ENCODE data around the gene KHDC4.
"Not testable (repeated sequence)": the region's sequence is repeated elsewhere in the genome, so short reads cannot be mapped to it uniquely, and the experiment has no call there.

KHDC4 gene

GRCh38 chr1:155900161-155900560 lies 34.1 kb downstream of the KHDC4 start:
- no peak for DNase-seq (ENCODE audit: low read depth)

GRCh38 chr1:155899683-155900082 lies 34.5 kb downstream of the KHDC4 start:
- DNase-seq (ENCODE audit: low read depth) = no peak

GRCh38 chr1:155898888-155899287 lies 35.3 kb downstream of the KHDC4 start:
- no peak for DNase-seq (ENCODE audit: low read depth)

GRCh38 chr1:155897746-155898145 lies 36.5 kb downstream of the KHDC4 start:
- no peak for DNase-seq (ENCODE audit: low read depth)

- not testable (repeated sequence) for DNase-seq (ENCODE audit: low read depth)
These were observed 37.7 kb downstream of the KHDC4 start for GRCh38 chr1:155896476-155896875.

- not testable (repeated sequence) for DNase-seq (ENCODE audit: low read depth)
These were observed 38.6 kb downstream of the KHDC4 start for GRCh38 chr1:155895617-155896016.

- DNase-seq (ENCODE audit: low read depth) = no peak
These were observed 40.6 kb downstream of the KHDC4 start for GRCh38 chr1:155893389-155894142.

- no peak for DNase-seq (ENCODE audit: low read depth)
These were observed 41.4 kb downstream of the KHDC4 start for GRCh38 chr1:155892796-155893195.

- no peak for DNase-seq (ENCODE audit: low read depth)
These were observed 44.0 kb downstream of the KHDC4 start for GRCh38 chr1:155890251-155890650.

- no peak for DNase-seq (ENCODE audit: low read depth)
These were observed 44.6 kb downstream of the KHDC4 start for GRCh38 chr1:155889566-155889965.

- DNase-seq (ENCODE audit: low read depth) = no peak
These were observed 45.7 kb downstream of the KHDC4 start for GRCh38 chr1:155888481-155888880.

GRCh38 chr1:155884982-155885381 lies 49.2 kb downstream of the KHDC4 start:
- no peak for DNase-seq (ENCODE audit: low read depth)

- no peak for DNase-seq (ENCODE audit: low read depth)
These were observed 49.9 kb downstream of the KHDC4 start for GRCh38 chr1:155884031-155884960.

GRCh38 chr1:155882766-155883165 lies 51.4 kb downstream of the KHDC4 start:
- DNase-seq (ENCODE audit: low read depth) = no peak

- no peak for DNase-seq (ENCODE audit: low read depth)
These were observed 52.0 kb downstream of the KHDC4 start for GRCh38 chr1:155882235-155882634.

GRCh38 chr1:155880950-155881349 lies 53.3 kb downstream of the KHDC4 start:
- DNase-seq (ENCODE audit: low read depth) = no peak

GRCh38 chr1:155880251-155880650 lies 54.0 kb downstream of the KHDC4 start:
- DNase-seq (ENCODE audit: low read depth) = no peak

- DNase-seq (ENCODE audit: low read depth) = no peak
These were observed 56.3 kb downstream of the KHDC4 start for GRCh38 chr1:155877945-155878344.

GRCh38 chr1:155873860-155874259 lies 60.4 kb downstream of the KHDC4 start:
- DNase-seq (ENCODE audit: low read depth) = no peak

- no peak for DNase-seq (ENCODE audit: low read depth)
These were observed 61.7 kb downstream of the KHDC4 start for GRCh38 chr1:155872527-155872926.

GRCh38 chr1:155871390-155871789 lies 62.8 kb downstream of the KHDC4 start:
- DNase-seq (ENCODE audit: low read depth) = no peak

- no peak for DNase-seq (ENCODE audit: low read depth)
These were observed 66.4 kb downstream of the KHDC4 start for GRCh38 chr1:155867766-155868165.

- no peak for DNase-seq (ENCODE audit: low read depth)
These were observed 69.8 kb downstream of the KHDC4 start for GRCh38 chr1:155864393-155864792.

All from stimulated activated CD8-positive, alpha-beta memory T cell treated with anti-CD3 and anti-CD28 coated beads, Interleukin-12 subunit alpha, Interleukin-12 subunit beta, amount 100 ng/mL, for 1 hour (primary cell).